Activated CD4-positive, alpha-beta memory T cell treated with anti-CD3 and anti-CD28 coated beads for 36 hours (primary cell): ENCODE results near the gene PLA2G4A. TPM values are rescaled to one million over a fixed set of nuclear protein-coding genes. Genes with fewer than 3 reads are reported as not detected.

Source experiments
- CTCF ChIA-PET: fragments of 350-600 bp; sonication (Branson Sonifier 250); formaldehyde crosslinking; loops from one replicate; lab custom pipeline; 2021; ENCODE audit warnings: antibody characterized with exemption, inconsistent platforms; lab: Charles Lee
- POLR2A ChIA-PET: fragments of 350-600 bp; sonication (Branson Sonifier 250); formaldehyde crosslinking; loops from one replicate; lab custom pipeline; 2021; ENCODE audit warnings: antibody characterized with exemption; lab: Charles Lee
- DNase-seq: peaks from one replicate; pipeline ENCODE4 v3.0.0-alpha.2; 2020
- H3K27ac Mint-ChIP-seq: one replicate; pipeline ENCODE4 v1.8.0; 2021; ENCODE audit warnings: mixed read lengths
- H3K27me3 Mint-ChIP-seq: one replicate; pipeline ENCODE4 v1.8.0; 2021; ENCODE audit warnings: mixed read lengths
- H3K36me3 Mint-ChIP-seq: one replicate; pipeline ENCODE4 v1.8.0; 2021; ENCODE audit warnings: mixed read lengths
- H3K4me1 Mint-ChIP-seq: one replicate; pipeline ENCODE4 v1.8.0; 2021; ENCODE audit warnings: low read depth, mixed read lengths
- H3K4me3 Mint-ChIP-seq: one replicate; pipeline ENCODE4 v1.8.0; 2021; ENCODE audit warnings: mild to moderate bottlenecking, mixed read lengths
- H3K9me3 Mint-ChIP-seq: one replicate; pipeline ENCODE4 v1.8.0; 2021; ENCODE audit warnings: mixed read lengths
- intact Hi-C: fragments of 100-400 bp; cut with micrococcal nuclease; formaldehyde crosslinking; loops from one replicate; pipeline ENCODE4 v1.15.1; 2023
- total RNA-seq, 2 experiments: library from RNA; stranded (reverse); gene quantifications; one replicate each; pipeline ENCODE4 v1.2.3, GENCODE V29; 2021

Gene PLA2G4A
- total RNA-seq, 2 experiments from 2014 or later, result 0.97 to 1.1 TPM

DNA sequence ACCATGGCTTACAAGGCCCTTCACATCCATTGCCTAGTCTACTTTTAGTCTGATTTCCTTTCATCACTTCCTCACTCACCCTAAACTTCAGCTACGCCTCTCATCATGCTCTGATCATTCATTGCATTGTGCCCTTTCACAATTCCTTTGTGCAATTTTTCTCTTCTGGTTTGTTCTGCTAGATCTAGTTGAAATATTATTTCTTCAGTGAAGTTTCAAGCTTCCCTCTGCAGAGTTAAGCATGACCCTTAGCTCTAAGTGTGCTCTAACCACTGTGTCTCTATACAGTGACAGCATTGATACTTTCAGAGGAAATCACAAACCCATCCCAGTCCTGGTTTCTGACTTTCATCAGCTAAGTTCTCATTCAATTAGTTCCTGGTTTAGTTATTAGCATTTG is 166.1 kb downstream of the PLA2G4A start:
- intact Hi-C loops, result no loop called here
- ChIA-PET POLR2A (no interaction called here), CTCF (interaction anchor here (1.5 kb wide), 1 partner anchor 8 kb away, joined by 6 read pairs; no protein-coding TSS in a partner anchor)
- H3K9me3 Mint-ChIP-seq, result no peaks in the 10 kb centered on the region
- no peak for DNase-seq
- H3K4me1 Mint-ChIP-seq, result no peaks in the 10 kb centered on the region
- H3K4me3 Mint-ChIP-seq, result no peak overlapping the region
- H3K27me3 Mint-ChIP-seq, result peaks cover 1% of the 10 kb centered on the region
- H3K27ac Mint-ChIP-seq, result no peak overlapping the region
- no peaks in the 10 kb centered on the region for H3K36me3 Mint-ChIP-seq

DNA sequence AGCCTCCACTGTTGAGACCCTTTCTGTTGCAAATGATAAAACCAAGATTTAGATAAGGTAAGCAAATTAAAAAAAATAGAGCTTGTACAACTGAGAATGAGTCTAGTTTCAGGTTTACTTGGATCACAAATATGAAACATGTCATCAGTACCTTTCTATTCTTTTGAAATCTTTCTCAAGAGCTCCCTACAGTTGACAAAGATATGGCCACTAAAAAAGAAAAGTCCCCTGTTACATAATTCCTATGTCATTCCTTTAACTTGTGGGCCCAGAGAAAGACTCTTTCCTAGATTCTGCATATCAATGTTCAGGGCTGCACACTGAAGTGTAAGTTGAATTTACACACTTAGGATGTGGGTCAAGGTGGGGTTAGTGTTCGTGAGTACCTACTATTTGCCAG is 168.1 kb downstream of the PLA2G4A start:
- POLR2A ChIA-PET, result no interaction called here
- H3K4me1 Mint-ChIP-seq, result no peaks in the 10 kb centered on the region
- H3K36me3 Mint-ChIP-seq, result no peaks in the 10 kb centered on the region
- H3K9me3 Mint-ChIP-seq, result no peaks in the 10 kb centered on the region
- no peak overlapping the region for H3K4me3 Mint-ChIP-seq
- H3K27ac Mint-ChIP-seq, result no peak overlapping the region
- DNase-seq, result no peak
- CTCF ChIA-PET, result no interaction called here
- intact Hi-C loops, result no loop called here
- peaks cover 1% of the 10 kb centered on the region for H3K27me3 Mint-ChIP-seq

DNA sequence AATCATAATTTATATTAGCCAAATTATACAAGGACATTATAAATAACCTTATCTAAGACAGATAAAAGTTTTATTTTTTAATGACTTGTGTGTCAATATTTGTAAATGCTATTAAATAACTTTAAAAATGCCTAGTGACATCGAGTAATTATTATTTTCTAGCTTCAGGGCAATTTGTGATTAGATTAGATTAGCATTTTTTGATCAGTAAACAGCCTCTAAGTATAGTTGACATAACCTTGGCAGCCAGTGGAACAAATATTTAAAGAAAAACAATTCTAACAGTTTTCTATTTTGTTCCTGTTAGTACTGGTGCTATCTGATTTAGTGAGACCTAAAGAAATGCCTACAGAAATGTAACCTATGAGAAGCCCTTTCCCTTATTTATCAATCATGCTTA is 169.1 kb downstream of the PLA2G4A start:
- Mint-ChIP-seq H3K36me3 (no peaks in the 10 kb centered on the region), H3K4me3 (no peak overlapping the region), H3K4me1 (no peaks in the 10 kb centered on the region), H3K9me3 (no peaks in the 10 kb centered on the region), H3K27me3 (peaks cover 1% of the 10 kb centered on the region), H3K27ac (no peak overlapping the region)
- DNase-seq, result no peak
- intact Hi-C loops, result no loop called here
- POLR2A ChIA-PET, result no interaction called here
- CTCF ChIA-PET, result no interaction called here

DNA sequence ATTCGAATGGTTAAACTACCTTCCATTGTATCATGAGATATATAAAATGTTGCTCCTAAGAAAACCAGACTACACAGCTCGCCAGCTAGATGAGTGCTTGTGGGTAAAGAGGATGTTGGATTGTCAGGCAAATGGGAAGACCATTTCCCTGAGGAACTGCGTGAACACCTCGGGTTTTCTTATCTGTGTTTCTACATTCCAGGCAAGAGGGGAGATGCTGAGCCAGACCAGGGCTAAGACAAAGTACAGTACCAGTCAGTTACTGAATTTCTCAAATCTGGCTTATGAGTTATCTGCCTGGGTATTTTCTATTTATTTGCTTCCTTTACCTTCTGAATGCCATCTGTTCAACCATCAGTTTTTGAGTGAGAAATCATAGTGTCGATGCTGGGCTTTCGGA is 170.8 kb downstream of the PLA2G4A start:
- no peaks in the 10 kb centered on the region for H3K9me3 Mint-ChIP-seq
- H3K4me3 Mint-ChIP-seq, result no peak overlapping the region
- intact Hi-C loops, result no loop called here
- H3K4me1 Mint-ChIP-seq, result no peaks in the 10 kb centered on the region
- no peak for DNase-seq
- peaks cover 1% of the 10 kb centered on the region for H3K27me3 Mint-ChIP-seq
- ChIA-PET CTCF (no interaction called here), POLR2A (no interaction called here)
- no peak overlapping the region for H3K27ac Mint-ChIP-seq
- H3K36me3 Mint-ChIP-seq, result no peaks in the 10 kb centered on the region

DNA sequence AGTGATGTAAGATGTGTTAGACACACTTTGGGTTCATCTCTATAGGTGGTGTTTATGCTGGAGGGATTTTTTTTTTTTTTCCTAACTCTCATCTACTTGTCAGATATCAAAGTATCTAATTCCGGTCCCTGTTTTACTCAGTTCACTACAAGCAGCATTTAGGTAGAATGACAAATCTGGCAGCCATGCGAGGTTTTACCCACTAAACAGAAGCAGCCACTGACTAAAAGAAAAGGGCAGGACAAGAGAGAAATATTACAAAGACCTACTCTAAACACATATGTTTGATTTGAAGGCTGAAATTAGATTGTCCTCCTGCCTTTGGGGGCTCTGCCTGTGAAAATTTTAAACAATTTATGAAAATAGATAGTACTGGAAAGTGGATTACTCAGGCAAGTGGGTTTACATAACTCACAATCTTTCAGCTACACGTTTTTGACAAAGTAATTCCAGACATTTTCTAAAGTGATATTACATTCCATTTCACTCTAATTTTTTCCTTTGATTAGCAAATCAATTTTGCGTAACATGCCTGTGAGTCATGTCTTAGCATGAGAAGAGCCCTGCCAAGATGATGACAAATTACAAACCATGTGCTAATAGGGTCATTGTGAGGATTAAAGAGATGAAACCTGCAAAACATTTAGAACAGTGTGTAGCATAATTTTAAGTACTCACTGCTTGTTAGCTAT is 172.6 kb downstream of the PLA2G4A start:
- H3K4me3 Mint-ChIP-seq, result no peak overlapping the region
- CTCF ChIA-PET, result no interaction called here
- no peaks in the 10 kb centered on the region for H3K4me1 Mint-ChIP-seq

DNA sequence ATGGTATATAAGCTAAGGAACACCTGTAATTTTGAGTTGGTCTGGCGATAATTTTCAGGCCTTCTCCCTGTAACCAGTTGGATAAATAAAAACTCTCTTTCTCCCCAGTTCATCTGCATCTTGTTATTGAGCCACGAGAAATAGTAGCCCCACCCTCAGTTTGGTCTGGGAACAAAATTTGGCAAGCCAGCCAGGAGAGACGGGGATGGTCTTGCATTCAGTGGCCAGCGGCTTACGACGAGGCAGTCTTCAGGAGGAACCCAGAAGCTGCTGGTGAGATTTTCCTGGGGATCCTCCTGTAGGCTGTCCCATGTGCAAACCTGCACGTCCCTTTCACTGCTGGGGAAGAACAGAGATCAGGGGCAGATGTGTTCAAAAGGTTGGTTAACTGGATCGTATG is 174.6 kb downstream of the PLA2G4A start:
- Mint-ChIP-seq H3K36me3 (no peaks in the 10 kb centered on the region), H3K9me3 (peaks cover 11% of the 10 kb centered on the region), H3K4me1 (no peaks in the 10 kb centered on the region), H3K27me3 (peaks cover 2% of the 10 kb centered on the region), H3K4me3 (no peak overlapping the region), H3K27ac (no peak overlapping the region)
- DNase-seq, result no peak
- POLR2A ChIA-PET, result no interaction called here
- CTCF ChIA-PET, result no interaction called here
- intact Hi-C loops, result no loop called here

More for the DNA sequence above, 172.6 kb downstream of the PLA2G4A start:
- Mint-ChIP-seq H3K36me3 (no peaks in the 10 kb centered on the region), H3K27ac (no peak overlapping the region), H3K9me3 (peaks cover 1% of the 10 kb centered on the region), H3K27me3 (peaks cover 1% of the 10 kb centered on the region)
- intact Hi-C loops, result no loop called here
- POLR2A ChIA-PET, result no interaction called here
- no peak for DNase-seq

DNA sequence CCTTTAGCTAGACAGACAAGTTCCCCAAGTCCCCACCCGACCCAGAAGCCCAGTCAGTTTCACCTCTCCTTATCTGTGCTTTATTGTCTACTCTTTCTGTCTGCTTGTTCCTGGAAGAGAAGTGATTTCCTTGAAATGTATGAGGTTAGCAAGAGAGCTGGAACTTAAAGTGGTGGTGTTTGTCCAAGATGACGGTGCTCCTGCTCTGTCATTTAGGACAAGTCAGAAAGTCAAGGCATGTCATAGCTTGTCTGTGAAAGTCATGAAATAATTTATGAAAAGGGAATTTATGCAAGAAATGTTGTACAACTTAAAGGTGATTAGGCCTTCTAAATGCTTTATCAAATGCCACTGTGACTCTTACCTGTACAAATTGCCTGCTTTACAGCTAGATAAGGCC is 178.1 kb downstream of the PLA2G4A start:
- DNase-seq, result no peak
- H3K4me3 Mint-ChIP-seq, result no peak overlapping the region
- no peaks in the 10 kb centered on the region for H3K36me3 Mint-ChIP-seq
- POLR2A ChIA-PET, result no interaction called here
- H3K27me3 Mint-ChIP-seq, result peaks cover 1% of the 10 kb centered on the region
- CTCF ChIA-PET, result no interaction called here
- H3K9me3 Mint-ChIP-seq, result peaks cover 16% of the 10 kb centered on the region
- H3K27ac Mint-ChIP-seq, result no peak overlapping the region
- no peaks in the 10 kb centered on the region for H3K4me1 Mint-ChIP-seq
- intact Hi-C loops, result no loop called here

DNA sequence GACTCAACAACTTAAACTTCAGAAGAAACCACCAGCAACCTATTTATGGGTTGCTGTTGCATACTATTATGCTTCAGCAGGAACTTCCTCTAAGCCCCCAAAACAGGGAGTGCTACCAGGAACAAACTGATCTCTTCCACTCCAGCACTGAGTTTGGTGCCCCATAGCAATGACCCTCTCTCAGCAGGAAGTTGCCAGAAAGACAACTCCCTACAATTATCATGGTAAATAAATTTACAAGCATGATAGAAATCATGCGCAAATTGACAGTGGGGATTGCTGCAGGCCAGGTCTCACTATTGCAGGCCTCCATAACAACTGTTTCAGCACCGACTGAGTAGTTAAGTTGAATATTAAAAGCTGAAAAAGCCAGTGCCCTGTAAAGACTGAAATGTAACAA is 180.6 kb downstream of the PLA2G4A start:
- DNase-seq, result no peak
- CTCF ChIA-PET, result no interaction called here
- peaks cover 1% of the 10 kb centered on the region for H3K27me3 Mint-ChIP-seq
- no peak overlapping the region for H3K4me3 Mint-ChIP-seq
- no peaks in the 10 kb centered on the region for H3K4me1 Mint-ChIP-seq
- peaks cover 16% of the 10 kb centered on the region for H3K9me3 Mint-ChIP-seq
- no peaks in the 10 kb centered on the region for H3K36me3 Mint-ChIP-seq
- intact Hi-C loops, result no loop called here
- POLR2A ChIA-PET, result no interaction called here
- no peak overlapping the region for H3K27ac Mint-ChIP-seq

DNA sequence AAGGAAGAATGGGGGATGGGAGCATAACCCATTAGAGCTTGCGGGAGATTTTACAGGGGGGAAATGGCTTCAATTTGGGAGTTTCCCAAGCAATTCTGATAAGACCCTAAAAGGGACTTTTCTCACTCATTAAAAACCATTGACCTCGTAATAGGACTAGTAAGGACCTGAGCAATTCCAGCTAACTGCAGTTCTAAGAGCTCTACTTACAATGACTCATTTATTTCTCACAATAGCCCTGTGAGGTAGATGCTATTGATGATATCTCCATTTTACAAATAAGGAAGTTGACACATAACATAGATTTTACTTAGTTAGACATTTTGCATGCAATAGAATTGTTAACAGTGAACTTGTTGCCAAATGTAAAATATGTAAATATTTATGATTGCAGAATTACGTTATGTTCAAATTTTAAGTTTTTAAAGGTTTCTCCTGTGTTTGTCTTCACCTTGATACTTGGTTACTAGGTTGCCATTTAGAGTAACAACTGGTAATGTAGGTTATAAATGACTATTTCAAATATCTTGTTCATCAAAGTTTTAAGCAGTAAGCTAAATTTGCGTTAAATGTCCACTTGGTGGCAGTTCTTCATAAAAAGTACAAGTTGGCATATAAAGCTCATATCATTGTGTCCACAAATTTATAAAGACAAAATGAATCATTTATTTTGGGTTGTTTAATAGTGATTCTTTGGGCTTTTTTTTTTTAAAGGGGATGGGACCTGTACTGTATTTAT is 182.0 kb downstream of the PLA2G4A start:
- DNase-seq, result no peak
- H3K4me3 Mint-ChIP-seq, result no peak overlapping the region
- no peaks in the 10 kb centered on the region for H3K4me1 Mint-ChIP-seq
- H3K9me3 Mint-ChIP-seq, result peaks cover 16% of the 10 kb centered on the region
- intact Hi-C loops, result no loop called here
- peaks cover 1% of the 10 kb centered on the region for H3K27me3 Mint-ChIP-seq
- H3K36me3 Mint-ChIP-seq, result no peaks in the 10 kb centered on the region
- POLR2A ChIA-PET, result no interaction called here
- H3K27ac Mint-ChIP-seq, result no peak overlapping the region
- CTCF ChIA-PET, result no interaction called here

DNA sequence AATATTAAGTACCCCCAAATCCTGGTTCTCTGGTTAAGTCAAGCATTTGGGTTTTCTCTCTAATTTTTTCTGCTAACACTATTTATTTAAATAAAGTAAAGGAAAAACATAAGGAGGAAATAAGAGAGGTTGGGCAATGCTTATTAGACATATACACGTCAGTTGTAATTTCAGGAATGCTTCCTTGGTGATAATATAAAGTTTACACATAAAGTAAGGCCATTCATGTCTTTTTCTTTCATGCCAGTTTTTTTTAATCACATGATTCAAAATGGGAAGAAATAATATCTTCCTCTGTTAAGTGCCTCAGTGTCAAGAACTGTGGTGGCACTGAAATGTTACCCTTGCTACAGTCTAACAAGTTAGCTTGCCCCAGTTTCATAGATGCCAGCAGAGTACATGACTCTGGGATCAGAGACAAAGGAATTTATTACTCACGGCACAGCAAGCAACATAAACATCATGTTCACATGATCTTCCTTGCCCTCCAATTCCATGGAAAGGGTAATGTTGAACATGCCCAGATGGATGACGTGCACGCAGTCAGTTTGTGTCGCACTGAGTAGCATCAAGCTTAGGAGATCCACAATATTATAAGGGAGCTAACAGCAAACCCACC is 184.9 kb downstream of the PLA2G4A start:
- ChIA-PET CTCF (no interaction called here), POLR2A (no interaction called here)
- DNase-seq, result no peak

DNA sequence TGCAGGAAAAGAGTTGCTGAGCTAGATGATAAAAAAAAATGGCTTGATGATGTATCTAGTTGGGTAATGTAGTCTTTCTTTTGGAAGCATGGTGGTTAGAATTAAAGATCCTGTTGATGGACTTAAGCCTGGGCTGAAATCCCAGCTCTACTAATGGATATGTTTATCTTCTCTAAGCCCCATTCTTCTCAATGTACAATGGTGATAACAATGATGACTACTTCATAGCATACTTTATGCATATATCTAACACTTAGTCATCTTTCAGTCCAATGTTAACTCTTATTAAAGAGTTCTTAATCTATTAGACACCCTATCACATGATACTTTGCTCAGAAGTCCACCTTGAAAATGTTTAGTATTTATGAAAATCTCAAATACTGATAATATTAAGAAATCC is 189.5 kb downstream of the PLA2G4A start:
- intact Hi-C loops, result no loop called here
- Mint-ChIP-seq H3K27me3 (no peaks in the 10 kb centered on the region), H3K27ac (no peak overlapping the region), H3K4me3 (no peak overlapping the region), H3K36me3 (no peaks in the 10 kb centered on the region), H3K9me3 (no peaks in the 10 kb centered on the region), H3K4me1 (no peaks in the 10 kb centered on the region)
- DNase-seq, result no peak
- POLR2A ChIA-PET, result no interaction called here
- CTCF ChIA-PET, result no interaction called here

More for the DNA sequence above, 184.9 kb downstream of the PLA2G4A start:
- intact Hi-C loops, result no loop called here
- Mint-ChIP-seq H3K27ac (no peak overlapping the region), H3K4me1 (no peaks in the 10 kb centered on the region), H3K9me3 (peaks cover 2% of the 10 kb centered on the region), H3K4me3 (no peak overlapping the region), H3K36me3 (no peaks in the 10 kb centered on the region), H3K27me3 (no peaks in the 10 kb centered on the region)

DNA sequence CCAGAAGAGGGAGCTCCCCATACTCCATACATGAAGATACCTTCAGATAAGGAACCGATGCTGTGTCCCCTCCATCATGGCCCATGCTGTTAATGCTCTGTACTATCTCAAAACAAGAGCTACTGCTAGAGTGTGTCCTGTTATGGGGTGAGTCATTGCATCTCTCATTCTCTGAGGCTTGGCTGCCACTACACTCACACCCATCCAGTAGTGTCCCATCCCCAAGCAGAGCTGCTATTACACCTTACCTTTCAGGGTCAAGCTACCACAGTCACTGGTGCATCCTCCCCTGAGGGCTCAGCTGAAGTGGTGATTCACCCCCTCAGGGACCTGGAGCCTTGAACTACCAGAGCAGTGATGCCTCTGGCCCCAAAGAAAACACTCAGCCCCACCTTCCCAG is 198.5 kb downstream of the PLA2G4A start:
- Mint-ChIP-seq H3K36me3 (no peaks in the 10 kb centered on the region), H3K27ac (no peak overlapping the region), H3K9me3 (peaks cover 29% of the 10 kb centered on the region), H3K27me3 (no peaks in the 10 kb centered on the region), H3K4me3 (no peak overlapping the region), H3K4me1 (no peaks in the 10 kb centered on the region)
- DNase-seq, result no peak
- intact Hi-C loops, result no loop called here
- POLR2A ChIA-PET, result no interaction called here
- CTCF ChIA-PET, result no interaction called here
